Natural killer cell (primary cell): ENCODE results near the gene NCF4. TPM values are rescaled to one million over a fixed set of nuclear protein-coding genes. Genes with fewer than 3 reads are reported as not detected.
A peak's percentile ranks its signal among the peaks of the same experiment; 100 is the strongest.

Experiments used
- ATAC-seq, 3 donors: fragments of 150-1000 bp in 2 of 3; fragments of 200-7000 bp in 1 of 3; cut with Tn5 transposase; 1 replicate in 1 of 3; 2 replicates in 2 of 3; pipeline ENCODE4 v1.10.0; 2021; ENCODE audit warnings: mild to moderate bottlenecking in 2 of 3, moderate library complexity in 2 of 3
- DNase-seq, 2 donors: peaks; one replicate each; pipeline versions ENCODE4 v3.0.0 to v3.0.0-alpha.2; 2013 to 2021; ENCODE audit warnings: mixed read lengths in 1 of 2
- H3K27ac ChIP-seq: one replicate; pipeline ENCODE4 v1.5.1; 2013; ENCODE audit warnings: mild to moderate bottlenecking, low read length
- H3K27me3 ChIP-seq: one replicate; pipeline ENCODE4 v1.6.1; 2013; ENCODE audit warnings: low read length; ENCODE audit not compliant: control insufficient read depth, insufficient read depth
- H3K36me3 ChIP-seq: one replicate; pipeline ENCODE4 v1.6.1; 2013; ENCODE audit warnings: low read length; ENCODE audit not compliant: control insufficient read depth, insufficient read depth
- H3K4me1 ChIP-seq: one replicate; pipeline ENCODE4 v1.6.1; 2013; ENCODE audit warnings: low read length; ENCODE audit not compliant: control insufficient read depth, insufficient read depth
- H3K4me3 ChIP-seq: one replicate; pipeline ENCODE4 v1.5.1; 2013; ENCODE audit warnings: low read length
- H3K9me3 ChIP-seq: one replicate; pipeline ENCODE4 v1.6.1; 2013; ENCODE audit warnings: low read length; ENCODE audit not compliant: control insufficient read depth, insufficient read depth
- H3K27ac Mint-ChIP-seq, 2 donors: one replicate each; pipeline ENCODE4 v1.8.0; 2022; ENCODE audit warnings: mild to moderate bottlenecking in 2 of 2, mixed read lengths in 2 of 2, moderate library complexity in 1 of 2
- H3K27me3 Mint-ChIP-seq, 2 donors: one replicate each; pipeline ENCODE4 v1.8.0; 2022; ENCODE audit warnings: low read depth in 2 of 2, mixed read lengths in 2 of 2
- H3K36me3 Mint-ChIP-seq: one replicate; pipeline ENCODE4 v1.8.0; 2022; ENCODE audit warnings: mixed read lengths
- H3K4me1 Mint-ChIP-seq, 2 donors: one replicate each; pipeline ENCODE4 v1.8.0; 2022; ENCODE audit warnings: mixed read lengths in 2 of 2
- H3K4me3 Mint-ChIP-seq: one replicate; pipeline ENCODE4 v1.8.0; 2022; ENCODE audit warnings: mild to moderate bottlenecking, moderate library complexity, mixed read lengths
- H3K9me3 Mint-ChIP-seq, 2 donors: one replicate each; pipeline ENCODE4 v1.8.0; 2022; ENCODE audit warnings: mixed read lengths in 2 of 2
- CTCF ChIP-seq: fragments of 200-600 bp; IDR thresholded peaks from one replicate; pipeline ENCODE4 v1.8.0; 2022; ENCODE audit warnings: antibody characterized with exemption
- WGBS: methylation state at CpG from one replicate; pipeline ENCODE4 v1.1.7; 2013; ENCODE audit warnings: missing lambda C conversion rate; ENCODE audit not compliant: insufficient coverage; 5-methylcytosine and 5-hydroxymethylcytosine counted together
- intact Hi-C: fragments of 100-400 bp; cut with micrococcal nuclease; formaldehyde crosslinking; loops from one replicate; pipeline ENCODE4 v1.14.2; 2022
- total RNA-seq, 4 donors: library from RNA; stranded (reverse); fragments of 120-200 nt in 1 of 4; gene quantifications; one replicate each; pipeline versions ENCODE4 v1.2.3 to v1.2.4, GENCODE V29; 2013 to 2022

The NCF4 gene
- total RNA-seq, 3 donors from 2014 or later (not counting 1 experiment from before 2014, with no cell fraction given), result 2.6 to 33.2 (median 3.1) TPM

GRCh38 chr22:36872084-36872483, 11.3 kb downstream of the NCF4 start:
- no peaks in the 10 kb centered on the region for H3K27me3 Mint-ChIP-seq
- Histone ChIP-seq H3K9me3 (no peaks in the 10 kb centered on the region), H3K27me3 (no peaks in the 10 kb centered on the region), H3K27ac (no peak overlapping the region), H3K4me1 (peaks cover 14% of the 10 kb centered on the region), H3K4me3 (no peak overlapping the region), H3K36me3 (no peaks in the 10 kb centered on the region)
- no peak overlapping the region for H3K4me3 Mint-ChIP-seq
- H3K27ac Mint-ChIP-seq, result no peak overlapping the region
- no peak for DNase-seq
- H3K36me3 Mint-ChIP-seq, result no peaks in the 10 kb centered on the region
- WGBS, result 98% methylated on average over 3 of the region's 3 CpGs
- intact Hi-C loops, result no loop called here
- ATAC-seq, result no peak
- H3K4me1 Mint-ChIP-seq, result peaks cover 4 to 7% of the 10 kb centered on the region in 2 donors
- TF ChIP-seq CTCF, result no peak
- H3K9me3 Mint-ChIP-seq, result no peaks in the 10 kb centered on the region

- intact Hi-C loops, result no loop called here
- WGBS, result 96% methylated on average over 2 of the region's 2 CpGs
- DNase-seq (no peak), ATAC-seq (no peak)
- no peak overlapping the region for H3K4me3 Mint-ChIP-seq
- H3K4me1 Mint-ChIP-seq, result peaks cover 4 to 7% of the 10 kb centered on the region in 2 donors
- H3K9me3 ChIP-seq, result no peaks in the 10 kb centered on the region
- peaks cover 14% of the 10 kb centered on the region for H3K4me1 ChIP-seq
- no peaks in the 10 kb centered on the region for H3K9me3 Mint-ChIP-seq
- H3K4me3 ChIP-seq, result no peak overlapping the region
- H3K27me3 ChIP-seq, result no peaks in the 10 kb centered on the region
- H3K27ac ChIP-seq, result no peak overlapping the region
- no peak overlapping the region for H3K27ac Mint-ChIP-seq
- no peaks in the 10 kb centered on the region for H3K27me3 Mint-ChIP-seq
- H3K36me3 Mint-ChIP-seq, result no peaks in the 10 kb centered on the region
- no peaks in the 10 kb centered on the region for H3K36me3 ChIP-seq
- no peak for TF ChIP-seq CTCF
These were observed 12.2 kb downstream of the NCF4 start for GRCh38 chr22:36872866-36873498.

- Histone ChIP-seq H3K27ac (peak overlapping the region; percentile 37), H3K27me3 (no peaks in the 10 kb centered on the region), H3K9me3 (no peaks in the 10 kb centered on the region), H3K36me3 (no peaks in the 10 kb centered on the region), H3K4me1 (peaks cover 14% of the 10 kb centered on the region), H3K4me3 (no peak overlapping the region)
- no peaks in the 10 kb centered on the region for H3K36me3 Mint-ChIP-seq
- H3K4me1 Mint-ChIP-seq, result peaks cover 4 to 7% of the 10 kb centered on the region in 2 donors
- H3K4me3 Mint-ChIP-seq, result no peak overlapping the region
- no peak for TF ChIP-seq CTCF
- WGBS, result 52% methylated on average over 6 of the region's 6 CpGs
- intact Hi-C loops, result no loop called here
- no peaks in the 10 kb centered on the region for H3K27me3 Mint-ChIP-seq
- H3K9me3 Mint-ChIP-seq, result no peaks in the 10 kb centered on the region
- H3K27ac Mint-ChIP-seq, result peak overlapping the region in 1 of 2 donors; percentile 65
- peak in 1 of 2 donors; percentile 47 for DNase-seq
- peak; percentile 40 to 89 (median 57) for ATAC-seq
These were observed 13.0 kb downstream of the NCF4 start for GRCh38 chr22:36873614-36874308.
